RCC 7860 (cell line): Measurements from ENCODE around the gene LRMDA.

ENCODE experiments used
- DNase-seq: peaks from one replicate; pipeline ENCODE4 v3.0.0-alpha.2; 2015; ENCODE audit warnings: low spot score
- FAIRE-seq: peaks from 2 replicates; lab custom pipeline; 2012; peaks lifted over from hg19 to GRCh38; lab: Jason Lieb, UNC

The LRMDA gene

GRCh38 chr10:75565286-75566251, 134.1 kb downstream of the LRMDA start:
- FAIRE-seq (no peak), DNase-seq (no peak)

GRCh38 chr10:75568450-75569130, 137.2 kb downstream of the LRMDA start:
- FAIRE-seq (no peak), DNase-seq (no peak)

GRCh38 chr10:75569506-75569905, 138.1 kb downstream of the LRMDA start:
- no peak for FAIRE-seq
- no peak for DNase-seq

- FAIRE-seq (no peak), DNase-seq (no peak)
These were observed 141.1 kb downstream of the LRMDA start for GRCh38 chr10:75572478-75572877.

GRCh38 chr10:75575940-75576339, 144.5 kb downstream of the LRMDA start:
- FAIRE-seq = no peak
- no peak for DNase-seq

- FAIRE-seq (no peak), DNase-seq (no peak)
These were observed 150.7 kb downstream of the LRMDA start for GRCh38 chr10:75582102-75582501.

GRCh38 chr10:75585294-75585693, 153.9 kb downstream of the LRMDA start:
- DNase-seq (no peak), FAIRE-seq (no peak)

GRCh38 chr10:75586814-75587213, 155.4 kb downstream of the LRMDA start:
- DNase-seq (no peak), FAIRE-seq (no peak)

- FAIRE-seq = no peak
These were observed 156.6 kb downstream of the LRMDA start for GRCh38 chr10:75588031-75588430.

GRCh38 chr10:75589895-75590654, 158.7 kb downstream of the LRMDA start:
- FAIRE-seq (no peak), DNase-seq (no peak)

More at GRCh38 chr10:75588031-75588430, 156.6 kb downstream of the LRMDA start:
- no peak for DNase-seq

GRCh38 chr10:75592151-75592787, 160.8 kb downstream of the LRMDA start:
- no peak for FAIRE-seq
- DNase-seq = no peak

- FAIRE-seq (peak; percentile 50), DNase-seq (no peak)
These were observed 161.6 kb downstream of the LRMDA start for GRCh38 chr10:75592791-75593643.

- FAIRE-seq (no peak), DNase-seq (no peak)
These were observed 162.5 kb downstream of the LRMDA start for GRCh38 chr10:75593692-75594556.

GRCh38 chr10:75596930-75597620, 165.7 kb downstream of the LRMDA start:
- no peak for DNase-seq

GRCh38 chr10:75597773-75598440, 166.5 kb downstream of the LRMDA start:
- FAIRE-seq (no peak), DNase-seq (no peak)

More at GRCh38 chr10:75596930-75597620, 165.7 kb downstream of the LRMDA start:
- FAIRE-seq = no peak

GRCh38 chr10:75598998-75599397, 167.6 kb downstream of the LRMDA start:
- FAIRE-seq (no peak), DNase-seq (no peak)

- DNase-seq (no peak), FAIRE-seq (no peak)
These were observed 168.6 kb downstream of the LRMDA start for GRCh38 chr10:75599875-75600648.
